Measurements from ENCODE around the gene ZNF747. TPM values are rescaled to one million over a fixed set of nuclear protein-coding genes. Genes with fewer than 3 reads are reported as not detected.

ZNF747 gene
- total RNA-seq, 5 donors from 2014 or later (not counting 1 experiment from before 2014, with no cell fraction given) = 6.8 to 17.4 (median 14.2) TPM

DNA sequence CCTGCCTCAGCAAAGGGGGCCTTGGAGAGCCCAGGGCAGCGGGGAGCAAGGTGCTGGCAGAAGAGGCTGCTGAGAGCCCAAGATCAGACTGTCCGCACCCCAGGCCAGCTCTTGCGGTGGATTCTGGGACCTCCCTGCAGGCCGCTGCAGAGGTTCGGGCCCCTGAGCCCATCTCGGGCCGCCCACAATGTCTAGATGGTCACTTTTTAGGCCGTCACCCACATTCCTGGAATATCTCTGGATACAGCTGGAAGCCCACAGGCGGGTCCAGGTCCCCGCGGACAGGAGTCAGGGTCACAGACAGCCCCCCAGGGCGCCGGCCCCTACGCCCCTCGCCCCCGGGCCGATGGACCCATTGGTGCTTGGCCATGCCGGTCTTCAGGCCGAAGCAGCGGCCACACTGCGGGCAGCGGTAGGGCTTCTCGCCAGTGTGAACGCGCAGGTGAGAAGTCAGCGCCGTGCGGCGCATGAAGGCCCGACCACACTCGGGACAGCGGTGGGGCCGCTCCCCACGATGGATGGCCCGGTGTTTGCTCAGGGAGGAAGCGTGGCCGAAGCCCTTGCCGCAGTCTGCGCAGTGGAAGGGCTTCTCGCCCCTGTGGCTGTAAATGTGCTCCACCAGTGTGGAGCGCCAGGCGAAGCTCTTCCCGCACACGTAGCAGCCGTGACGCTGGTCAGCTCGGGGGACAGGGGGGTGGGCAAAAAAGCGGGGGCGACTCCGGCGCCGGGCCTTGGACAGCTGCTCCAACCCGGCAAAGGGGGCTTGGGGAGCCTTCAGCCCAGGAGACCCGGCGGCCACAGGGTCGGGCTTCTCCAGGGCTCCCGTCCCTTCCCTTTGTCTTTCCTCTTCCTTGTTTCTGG is 2.1 kb downstream of the ZNF747 start:
- Histone ChIP-seq H3K27me3 (replicated peaks in 1 of 2; ENCODE audit: control insufficient read depth in 2 of 2, extremely low read depth in 1 of 2, insufficient read depth in 2 of 2, low read length in 1 of 2) (no peaks in the 10 kb centered on the region), H3K4me1 (ENCODE audit: control insufficient read depth in 1 of 2, extremely low read depth in 1 of 2, insufficient read depth in 2 of 2, low read length in 2 of 2) (peaks cover 8 to 53% of the 10 kb centered on the region in 2 experiments), H3K4me3 (ENCODE audit: control insufficient read depth in 1 of 2, extremely low read depth in 1 of 2, low read length in 1 of 2) (no peak overlapping the region), H3K9me3 (no peaks in the 10 kb centered on the region), H3K36me3 (ENCODE audit: control insufficient read depth in 2 of 2, extremely low read depth in 1 of 2, insufficient read depth in 1 of 2, low read length in 1 of 2) (peaks cover 3 to 23% of the 10 kb centered on the region in 2 donors), H3K27ac (ENCODE audit: low read length) (no peak overlapping the region)
- peaks cover 3% of the 10 kb centered on the region for H3K36me3 Mint-ChIP-seq
- H3K27ac Mint-ChIP-seq = peak overlapping the region in 1 of 2 donors; percentile 84
- no peaks in the 10 kb centered on the region for H3K9me3 Mint-ChIP-seq
- CTCF ChIA-PET = no interaction called here
- DNase-seq (no peak), ATAC-seq (replicated peaks in 1 of 4) (no peak)
- H3K4me3 Mint-ChIP-seq = peak overlapping the region; percentile 68 to 100 (median 75)
- no peaks in the 10 kb centered on the region for H3K27me3 Mint-ChIP-seq
- POLR2A ChIA-PET = no interaction called here
- 98% methylated on average over 49 of the region's 57 CpGs for WGBS (ENCODE audit: insufficient coverage)
- peaks cover 36 to 54% (median 44%) of the 10 kb centered on the region in 3 donors for H3K4me1 Mint-ChIP-seq

DNA sequence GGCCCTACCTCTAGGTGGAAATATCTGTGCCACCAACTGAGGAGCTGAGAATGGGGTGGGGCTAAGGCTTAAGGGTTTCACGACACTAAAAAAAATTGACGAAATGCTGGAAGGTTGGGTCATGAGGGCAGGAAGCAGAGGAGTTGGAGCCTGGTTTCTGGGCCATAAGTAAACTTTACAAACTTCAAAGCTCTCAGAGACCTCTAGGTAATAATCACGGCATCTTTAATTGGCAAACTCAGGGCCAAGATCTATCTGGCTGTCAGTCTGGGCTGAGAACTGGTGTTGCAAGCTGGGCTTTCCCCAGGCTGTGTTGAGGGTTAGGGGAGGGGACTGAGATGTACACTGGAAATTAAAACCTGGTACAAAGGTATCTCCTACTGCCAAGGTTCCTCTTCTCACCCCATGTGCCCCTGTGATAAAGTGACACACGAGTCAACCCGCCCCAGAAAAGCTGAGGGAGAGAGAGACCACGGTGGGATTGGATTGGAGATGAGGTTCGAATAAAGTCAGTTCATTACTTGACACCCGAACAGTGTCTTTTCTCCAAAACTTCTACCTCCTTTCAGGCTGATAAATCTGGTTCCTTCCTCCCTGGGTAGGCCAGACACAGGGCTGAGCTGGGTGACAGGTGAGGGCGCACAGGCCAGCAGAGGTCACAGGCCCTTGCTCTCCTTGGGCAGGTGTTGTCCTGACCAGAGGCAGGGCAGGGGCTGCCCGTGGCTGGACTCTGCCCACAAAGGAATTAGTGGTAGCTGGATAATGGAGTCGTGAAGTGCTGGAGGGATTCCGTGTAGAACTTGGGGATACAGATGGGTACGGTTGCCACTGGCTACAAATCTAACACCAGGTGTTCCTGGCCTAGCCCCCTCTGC is 4.3 kb downstream of the ZNF747 start:
- ATAC-seq (replicated peaks in 1 of 4) = no peak
- ChIA-PET POLR2A (interaction anchor here in 1 of 2 donors (0.5 kb wide), 1 partner anchor 21 kb away, joined by 5 read pairs; no protein-coding TSS in a partner anchor), CTCF (interaction anchor here (0.6 to 1.4 kb wide), 2 partner anchors 68 to 108 kb away, joined by 4 to 6 read pairs; no protein-coding TSS in a partner anchor)
- Histone ChIP-seq H3K27ac (ENCODE audit: low read length) (peak overlapping the region; percentile 47), H3K4me1 (ENCODE audit: control insufficient read depth in 1 of 2, extremely low read depth in 1 of 2, insufficient read depth in 2 of 2, low read length in 2 of 2) (peaks cover 2 to 54% of the 10 kb centered on the region in 2 experiments), H3K9me3 (no peaks in the 10 kb centered on the region), H3K36me3 (ENCODE audit: control insufficient read depth in 2 of 2, extremely low read depth in 1 of 2, insufficient read depth in 1 of 2, low read length in 1 of 2) (peaks cover 3 to 23% of the 10 kb centered on the region in 2 donors), H3K27me3 (replicated peaks in 1 of 2; ENCODE audit: control insufficient read depth in 2 of 2, extremely low read depth in 1 of 2, insufficient read depth in 2 of 2, low read length in 1 of 2) (no peaks in the 10 kb centered on the region), H3K4me3 (ENCODE audit: control insufficient read depth in 1 of 2, extremely low read depth in 1 of 2, low read length in 1 of 2) (no peak overlapping the region)
- DNase-seq = peak in 6 of 35 experiments; percentile 7 to 54 (median 20)
- Mint-ChIP-seq H3K4me1 (peaks cover 25 to 45% (median 35%) of the 10 kb centered on the region in 3 donors), H3K9me3 (no peaks in the 10 kb centered on the region), H3K4me3 (no peak overlapping the region), H3K27ac (peak overlapping the region in 1 of 2 donors; percentile 81), H3K27me3 (no peaks in the 10 kb centered on the region), H3K36me3 (peaks cover 3% of the 10 kb centered on the region)
- 68% methylated on average over 5 of the region's 13 CpGs for WGBS (ENCODE audit: insufficient coverage)

- DNase-seq = no peak
- Histone ChIP-seq H3K4me3 (ENCODE audit: control insufficient read depth in 1 of 2, extremely low read depth in 1 of 2, low read length in 1 of 2) (no peak overlapping the region), H3K9me3 (no peaks in the 10 kb centered on the region), H3K27ac (ENCODE audit: low read length) (no peak overlapping the region), H3K36me3 (ENCODE audit: control insufficient read depth in 2 of 2, extremely low read depth in 1 of 2, insufficient read depth in 1 of 2, low read length in 1 of 2) (peaks cover 3 to 23% of the 10 kb centered on the region in 2 donors), H3K4me1 (ENCODE audit: control insufficient read depth in 1 of 2, extremely low read depth in 1 of 2, insufficient read depth in 2 of 2, low read length in 2 of 2) (peaks cover 2 to 43% of the 10 kb centered on the region in 2 experiments), H3K27me3 (replicated peaks in 1 of 2; ENCODE audit: control insufficient read depth in 2 of 2, extremely low read depth in 1 of 2, insufficient read depth in 2 of 2, low read length in 1 of 2) (no peaks in the 10 kb centered on the region)
- Mint-ChIP-seq H3K4me3 (peak overlapping the region in 2 of 3 donors; percentile 51 to 91), H3K36me3 (peaks cover 3% of the 10 kb centered on the region), H3K27ac (peak overlapping the region; percentile 75 to 88), H3K9me3 (no peaks in the 10 kb centered on the region), H3K27me3 (no peaks in the 10 kb centered on the region), H3K4me1 (peaks cover 18 to 38% (median 37%) of the 10 kb centered on the region in 3 donors)
- WGBS (ENCODE audit: insufficient coverage) = 81% methylated on average over 4 of the region's 4 CpGs
- no peak for ATAC-seq (replicated peaks in 1 of 4)
- ChIA-PET POLR2A (interaction anchor here in 1 of 2 donors (0.7 kb wide), 1 partner anchor 23 kb away, joined by 3 read pairs; no protein-coding TSS in a partner anchor), CTCF (interaction anchor here (0.6 to 1.4 kb wide), 3 partner anchors 69 to 486 kb away, joined by 3 to 6 read pairs (median 3); no protein-coding TSS in a partner anchor)
These were observed 5.7 kb downstream of the ZNF747 start for GRCh38 chr16:30528799-30529457.

- Histone ChIP-seq H3K9me3 (no peaks in the 10 kb centered on the region), H3K36me3 (ENCODE audit: control insufficient read depth in 2 of 2, extremely low read depth in 1 of 2, insufficient read depth in 1 of 2, low read length in 1 of 2) (peaks cover 0 to 17% of the 10 kb centered on the region in 2 donors), H3K4me3 (ENCODE audit: control insufficient read depth in 1 of 2, extremely low read depth in 1 of 2, low read length in 1 of 2) (peak overlapping the region; percentile 53 to 80), H3K27ac (ENCODE audit: low read length) (peak overlapping the region; percentile 54), H3K27me3 (replicated peaks in 1 of 2; ENCODE audit: control insufficient read depth in 2 of 2, extremely low read depth in 1 of 2, insufficient read depth in 2 of 2, low read length in 1 of 2) (no peaks in the 10 kb centered on the region), H3K4me1 (ENCODE audit: control insufficient read depth in 1 of 2, extremely low read depth in 1 of 2, insufficient read depth in 2 of 2, low read length in 2 of 2) (peaks cover 2 to 32% of the 10 kb centered on the region in 2 experiments)
- 69% methylated on average over 4 of the region's 14 CpGs for whole genome bisulfite sequencing (ENCODE audit: insufficient coverage)
- ATAC-seq (replicated peaks in 1 of 4) = peak in 2 of 4 experiments; percentile 4 to 10
- Mint-ChIP-seq H3K27ac (peak overlapping the region; percentile 91 to 92), H3K27me3 (no peaks in the 10 kb centered on the region), H3K36me3 (no peaks in the 10 kb centered on the region), H3K9me3 (no peaks in the 10 kb centered on the region), H3K4me3 (peak overlapping the region; percentile 79 to 91 (median 82)), H3K4me1 (peaks cover 13 to 33% (median 29%) of the 10 kb centered on the region in 3 donors)
- ChIA-PET POLR2A (interaction anchor here in 1 of 2 donors (1.0 kb wide), 1 partner anchor 51 kb away, joined by 5 read pairs; no protein-coding TSS in a partner anchor), CTCF (no interaction called here)
- DNase-seq = peak in 3 of 35 experiments; percentile 21 to 47 (median 40)
These were observed 7.0 kb downstream of the ZNF747 start for GRCh38 chr16:30527635-30528178.

DNA sequence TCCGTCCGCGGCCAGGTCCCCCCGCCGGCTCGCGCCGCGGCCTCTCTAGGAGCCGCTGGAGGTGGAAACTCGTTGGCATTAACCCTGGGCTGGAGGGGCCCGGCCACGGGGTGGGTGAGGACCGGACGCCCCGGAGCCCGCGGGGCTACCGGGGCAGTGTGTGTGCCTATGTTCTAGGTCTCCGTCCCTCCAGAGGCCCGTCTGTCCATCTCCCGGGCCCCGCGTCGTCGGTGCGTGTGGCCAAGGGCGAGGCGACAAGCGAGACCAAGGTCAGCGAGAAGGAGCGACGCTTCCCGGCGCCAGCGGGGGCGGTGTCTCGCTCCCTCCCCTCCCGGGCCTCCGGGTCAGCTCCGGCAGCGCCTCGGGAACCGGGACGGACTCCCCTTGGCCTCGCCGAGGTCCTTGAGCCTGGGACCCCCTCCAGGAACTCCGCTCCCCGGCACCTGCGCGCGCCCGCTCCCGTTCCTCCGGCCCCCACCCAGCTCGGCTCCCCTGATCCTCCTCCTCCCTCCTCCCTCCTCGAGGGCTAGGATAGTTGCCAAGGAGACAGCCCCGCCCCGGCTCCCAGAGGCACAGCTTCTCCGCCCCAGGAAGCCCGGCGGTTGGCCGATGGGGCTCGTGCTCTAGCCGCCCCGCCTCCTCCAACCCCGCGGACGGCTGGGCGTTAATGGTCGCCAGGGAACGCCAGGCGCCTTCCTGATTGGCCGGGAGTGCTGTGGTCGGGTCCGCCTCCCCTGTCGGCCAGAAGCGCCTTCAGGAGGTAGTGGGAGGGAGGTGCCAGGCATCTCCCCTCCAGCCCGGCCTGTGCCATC is 7.6 kb downstream of the ZNF747 start:
- Histone ChIP-seq H3K4me3 (ENCODE audit: control insufficient read depth in 1 of 2, extremely low read depth in 1 of 2, low read length in 1 of 2) (peak overlapping the region; percentile 80 to 86), H3K27me3 (replicated peaks in 1 of 2; ENCODE audit: control insufficient read depth in 2 of 2, extremely low read depth in 1 of 2, insufficient read depth in 2 of 2, low read length in 1 of 2) (no peaks in the 10 kb centered on the region), H3K9me3 (no peaks in the 10 kb centered on the region), H3K4me1 (ENCODE audit: control insufficient read depth in 1 of 2, extremely low read depth in 1 of 2, insufficient read depth in 2 of 2, low read length in 2 of 2) (peaks cover 2 to 32% of the 10 kb centered on the region in 2 experiments), H3K27ac (ENCODE audit: low read length) (peak overlapping the region; percentile 54), H3K36me3 (ENCODE audit: control insufficient read depth in 2 of 2, extremely low read depth in 1 of 2, insufficient read depth in 1 of 2, low read length in 1 of 2) (peaks cover 0 to 13% of the 10 kb centered on the region in 2 donors)
- Mint-ChIP-seq H3K27ac (peak overlapping the region; percentile 91 to 92), H3K4me3 (peak overlapping the region; percentile 79 to 91 (median 82)), H3K36me3 (peaks cover 4% of the 10 kb centered on the region), H3K27me3 (no peaks in the 10 kb centered on the region), H3K4me1 (peaks cover 13 to 33% (median 29%) of the 10 kb centered on the region in 3 donors), H3K9me3 (no peaks in the 10 kb centered on the region)
- ATAC-seq (replicated peaks in 1 of 4) = peak; percentile 74 to 79 (median 79)
- peak; percentile 53 to 90 (median 71) for DNase-seq
- ChIA-PET CTCF (no interaction called here), POLR2A (interaction anchor here in 1 of 2 donors (1.0 kb wide), 1 partner anchor 52 kb away, joined by 5 read pairs; no protein-coding TSS in a partner anchor)
- under 1% methylated on average over 64 of the region's 79 CpGs for WGBS (ENCODE audit: insufficient coverage)
